GM19324 (cell line): Measurements from ENCODE around the gene RAB27A.

Experiments used
- ATAC-seq: cut with Tn5 transposase; IDR thresholded peaks from one replicate; pipeline ENCODE4 v1.9.1; 2021; ENCODE audit warnings: mild to moderate bottlenecking, moderate library complexity; ENCODE audit not compliant: unreplicated experiment, low FRiP score

Gene RAB27A

GRCh38 chr15:55168350-55168974 lies 121.2 kb downstream of the RAB27A start:
- no peak for ATAC-seq

- no peak for ATAC-seq
These were observed 125.3 kb downstream of the RAB27A start for GRCh38 chr15:55164284-55164683.
